ENCODE measurements around the gene CENPO.

The CENPO gene

GRCh38 chr2:24792874-24793760 lies at the start of gene CENPO, which contains the start of gene PTRHD1:
Gene CENPO (plus strand): TSS chr2:24793425. CDS start chr2:24793920, 495 bp downstream.
Gene PTRHD1 (minus strand): TSS chr2:24793391. CDS start chr2:24793377, 14 bp downstream.
- DNase-seq (ENCODE audit: low read depth in 2 of 3, low spot score in 1 of 3), result peak; percentile 89 to 93 (median 90)

GRCh38 chr2:24743924-24744323 lies 49.3 kb upstream of the CENPO start:
- DNase-seq (ENCODE audit: low read depth in 2 of 3, low spot score in 1 of 3), result no peak

- DNase-seq (ENCODE audit: low read depth in 2 of 3, low spot score in 1 of 3), result no peak
These were observed 48.9 kb upstream of the CENPO start for GRCh38 chr2:24744356-24744755.

- no peak for DNase-seq (ENCODE audit: low read depth in 2 of 3, low spot score in 1 of 3)
These were observed 47.4 kb upstream of the CENPO start for GRCh38 chr2:24745825-24746224.

GRCh38 chr2:24747299-24747698 lies 45.9 kb upstream of the CENPO start:
- no peak for DNase-seq (ENCODE audit: low read depth in 2 of 3, low spot score in 1 of 3)

GRCh38 chr2:24749069-24749691 lies 44.0 kb upstream of the CENPO start:
- no peak for DNase-seq (ENCODE audit: low read depth in 2 of 3, low spot score in 1 of 3)

GRCh38 chr2:24754985-24755705 lies 38.1 kb upstream of the CENPO start:
- DNase-seq (ENCODE audit: low read depth in 2 of 3, low spot score in 1 of 3), result no peak

- DNase-seq (ENCODE audit: low read depth in 2 of 3, low spot score in 1 of 3), result no peak
These were observed 36.4 kb upstream of the CENPO start for GRCh38 chr2:24756789-24757188.

GRCh38 chr2:24761866-24762265 lies 31.4 kb upstream of the CENPO start:
- no peak for DNase-seq (ENCODE audit: low read depth in 2 of 3, low spot score in 1 of 3)

GRCh38 chr2:24762518-24762917 lies 30.7 kb upstream of the CENPO start:
- no peak for DNase-seq (ENCODE audit: low read depth in 2 of 3, low spot score in 1 of 3)

GRCh38 chr2:24763843-24764242 lies 29.4 kb upstream of the CENPO start:
- no peak for DNase-seq (ENCODE audit: low read depth in 2 of 3, low spot score in 1 of 3)

- no peak for DNase-seq (ENCODE audit: low read depth in 2 of 3, low spot score in 1 of 3)
These were observed 26.6 kb upstream of the CENPO start for GRCh38 chr2:24766609-24767008.

GRCh38 chr2:24768013-24768412 lies 25.2 kb upstream of the CENPO start:
- DNase-seq (ENCODE audit: low read depth in 2 of 3, low spot score in 1 of 3), result no peak

- DNase-seq (ENCODE audit: low read depth in 2 of 3, low spot score in 1 of 3), result no peak
These were observed 24.6 kb upstream of the CENPO start for GRCh38 chr2:24768601-24769000.

GRCh38 chr2:24771061-24771460 lies 22.2 kb upstream of the CENPO start:
- no peak for DNase-seq (ENCODE audit: low read depth in 2 of 3, low spot score in 1 of 3)

GRCh38 chr2:24771764-24772586 lies 21.2 kb upstream of the CENPO start:
- no peak for DNase-seq (ENCODE audit: low read depth in 2 of 3, low spot score in 1 of 3)

GRCh38 chr2:24774373-24774772 lies 18.9 kb upstream of the CENPO start:
- DNase-seq (ENCODE audit: low read depth in 2 of 3, low spot score in 1 of 3), result no peak

GRCh38 chr2:24779116-24779515 lies 14.1 kb upstream of the CENPO start:
- no peak for DNase-seq (ENCODE audit: low read depth in 2 of 3, low spot score in 1 of 3)

- DNase-seq (ENCODE audit: low read depth in 2 of 3, low spot score in 1 of 3), result no peak
These were observed 9.6 kb upstream of the CENPO start for GRCh38 chr2:24783641-24784040.

- DNase-seq (ENCODE audit: low read depth in 2 of 3, low spot score in 1 of 3), result no peak
These were observed 7.4 kb upstream of the CENPO start for GRCh38 chr2:24785671-24786321.
